Sciatic nerve (tissue), 2 donors: ENCODE measurements around the gene DHTKD1. TPM values are rescaled to one million over a fixed set of nuclear protein-coding genes. Genes with fewer than 3 reads are reported as not detected.
A peak's percentile ranks its signal among the peaks of the same experiment; 100 is the strongest.
"Not testable (repeated sequence)": the region's sequence is repeated elsewhere in the genome, so short reads cannot be mapped to it uniquely, and the experiment has no call there.

Experiments
- ATAC-seq: fragments of 200-7000 bp; cut with Tn5 transposase; one replicate; pipeline ENCODE4 v1.9.1; 2020; ENCODE audit warnings: mild to moderate bottlenecking, moderate library complexity
- DNase-seq: peaks from one replicate; pipeline ENCODE4 v3.0.0-alpha.2; 2020; ENCODE audit warnings: low spot score
- intact Hi-C: fragments of 100-400 bp; cut with DNase I; formaldehyde crosslinking; loops from one replicate; pipeline ENCODE4 v1.14.2; 2022
- total RNA-seq: library from RNA; stranded (reverse); fragmentation: NEBNext Ultra II Directional; extraction: Animal tissue kit (Norgen Biotek cat#: 25700); gene quantifications from one replicate; pipeline ENCODE4 v1.2.1, GENCODE V29; 2021
- donor health status: DM: no; HTN: no; CAD: no.
- donor health status: DM: no; HTN: no; CAD: no.

DHTKD1 gene
- total RNA-seq, 1 donor from 2014 or later: 25.3 TPM

DNA sequence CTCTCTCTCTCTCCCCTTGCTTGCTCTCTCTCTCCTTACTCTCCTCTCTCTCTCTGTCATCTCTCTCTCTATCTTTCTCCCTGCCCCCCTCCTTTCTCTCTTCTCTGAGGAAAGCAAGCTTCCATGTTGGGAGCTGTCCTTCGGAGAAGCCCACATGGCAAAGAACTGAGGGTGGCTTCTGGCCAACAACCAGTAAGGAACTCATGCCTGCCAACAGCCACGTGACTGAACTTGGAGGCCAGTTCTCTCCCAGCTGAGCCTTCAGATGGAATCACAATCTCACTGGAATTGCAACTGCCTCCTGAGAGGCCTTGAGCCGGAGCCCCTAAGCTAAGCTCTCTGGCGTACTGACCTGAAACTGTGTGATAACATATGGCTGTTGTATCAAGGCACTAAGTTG, 12.0 kb upstream of the DHTKD1 start:
- intact Hi-C loops: no loop called here
- no peak for ATAC-seq
- no peak for DNase-seq

DNA sequence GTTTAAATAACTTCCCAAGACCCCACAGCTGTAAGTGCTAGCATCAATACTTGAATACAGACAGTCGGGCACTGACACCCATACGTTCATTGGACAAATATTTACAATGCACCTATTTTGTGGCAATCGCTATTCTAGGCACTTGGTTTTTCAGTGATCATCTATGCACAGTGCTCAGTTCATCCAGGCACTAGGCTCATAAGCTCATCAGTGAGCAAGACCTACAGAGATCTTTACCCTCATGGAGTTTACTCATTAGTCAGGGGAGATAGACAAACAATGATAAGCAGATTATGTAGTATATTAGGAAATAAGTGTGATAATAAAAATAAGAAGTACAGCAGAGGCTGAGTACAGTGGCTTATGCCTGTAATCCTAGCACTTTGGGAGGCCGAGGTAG, 7.6 kb upstream of the DHTKD1 start:
- ATAC-seq: no peak
- intact Hi-C loops: no loop called here
- no peak for DNase-seq

DNA sequence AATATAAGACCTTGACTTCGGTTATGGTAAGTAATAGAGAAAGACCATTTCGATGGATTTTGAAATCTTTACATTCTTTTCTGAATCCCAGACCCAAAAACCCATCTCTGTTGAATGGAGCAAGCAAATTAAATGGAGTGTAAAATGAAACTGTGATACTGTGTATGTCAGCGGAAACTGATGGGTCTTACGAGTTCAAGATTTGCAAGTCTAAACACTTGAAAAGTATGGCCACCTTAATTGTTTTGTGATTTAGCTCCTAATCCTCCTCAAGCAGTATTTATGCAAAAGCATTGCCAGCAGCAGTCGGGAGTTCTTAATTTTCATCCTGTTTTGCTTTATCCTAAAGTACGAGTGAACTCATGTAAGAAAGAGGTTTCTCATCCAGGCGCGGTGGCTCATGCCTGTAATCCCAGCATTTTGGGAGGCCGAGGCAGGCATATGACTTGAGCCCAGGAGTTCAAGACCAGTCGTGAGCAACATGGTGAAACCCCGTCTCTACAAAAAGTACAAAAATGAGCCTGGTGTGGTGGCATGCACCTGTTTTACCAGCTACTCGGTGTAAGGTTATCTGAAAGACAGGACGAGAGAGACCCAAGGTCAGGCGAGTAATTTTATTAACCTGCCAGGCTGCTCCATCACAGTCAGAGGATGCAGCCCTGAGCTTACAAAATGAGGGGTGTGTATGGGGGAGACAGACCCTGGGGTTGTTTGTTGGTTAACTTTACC, 5.8 kb upstream of the DHTKD1 start:
- peak; percentile 25 for DNase-seq
- intact Hi-C loops: no loop called here
- no peak for ATAC-seq

DNA sequence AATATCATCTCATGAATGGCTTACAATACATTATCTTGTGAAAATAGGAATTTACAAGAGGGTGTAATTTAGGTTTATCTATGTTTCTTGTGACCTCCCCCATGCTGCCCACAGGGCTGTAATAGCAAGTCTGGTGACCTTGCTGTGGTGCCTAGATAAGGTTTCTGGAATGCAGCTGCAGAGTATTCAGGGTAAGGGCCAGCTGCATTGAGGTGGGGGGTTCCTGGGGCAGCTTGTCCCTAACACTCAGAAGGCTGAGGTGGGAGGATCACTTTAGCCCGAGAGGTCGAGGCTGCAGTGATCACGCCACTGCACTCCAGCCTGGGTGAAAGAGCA, 5.3 kb upstream of the DHTKD1 start:
- intact Hi-C loops: no loop called here
- no peak for ATAC-seq
- DNase-seq: peak; percentile 6

DNA sequence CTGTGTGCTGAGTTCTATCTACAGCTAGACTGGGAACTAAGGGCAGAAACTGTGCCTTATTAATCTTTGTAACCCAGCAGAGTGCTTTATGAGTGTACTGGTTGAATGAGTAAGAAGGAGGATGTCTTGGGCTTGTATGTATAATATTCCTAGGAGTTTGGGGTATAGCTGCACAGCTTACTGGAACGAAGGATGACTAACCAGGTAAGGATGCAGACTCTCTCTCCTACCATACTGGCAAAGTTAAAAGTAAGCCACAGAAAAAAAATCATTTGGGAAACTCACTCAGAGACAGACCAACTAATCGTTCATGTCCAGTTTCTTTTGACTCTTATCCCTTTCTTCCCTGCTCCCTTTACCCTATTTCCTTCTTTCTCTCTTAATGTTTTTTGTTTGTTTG, 1.4 kb upstream of the DHTKD1 start:
- intact Hi-C loops: no loop called here
- DNase-seq (no peak), ATAC-seq (no peak)

DNA sequence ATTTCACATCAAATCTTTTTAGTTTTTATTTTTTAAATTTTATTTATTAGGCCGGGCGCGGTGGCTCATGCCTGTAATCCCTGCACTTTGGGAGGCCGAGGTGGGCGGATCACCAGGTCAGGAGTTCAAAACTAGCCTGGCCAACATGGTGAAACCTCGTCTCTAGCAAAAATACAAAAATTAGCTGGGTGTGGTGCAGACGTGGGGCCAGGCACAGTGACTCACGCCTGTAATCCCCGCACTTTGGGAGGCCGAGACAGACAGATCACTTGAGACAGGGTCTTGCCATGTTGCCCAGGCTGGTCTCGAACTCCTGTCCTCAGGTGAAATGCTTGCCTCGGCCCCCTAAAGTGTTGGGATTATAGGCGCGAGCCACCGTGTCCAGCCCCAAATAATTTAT, 2.7 kb downstream of the DHTKD1 start:
- DNase-seq, intact Hi-C loops, ATAC-seq: not testable (repeated sequence)

DNA sequence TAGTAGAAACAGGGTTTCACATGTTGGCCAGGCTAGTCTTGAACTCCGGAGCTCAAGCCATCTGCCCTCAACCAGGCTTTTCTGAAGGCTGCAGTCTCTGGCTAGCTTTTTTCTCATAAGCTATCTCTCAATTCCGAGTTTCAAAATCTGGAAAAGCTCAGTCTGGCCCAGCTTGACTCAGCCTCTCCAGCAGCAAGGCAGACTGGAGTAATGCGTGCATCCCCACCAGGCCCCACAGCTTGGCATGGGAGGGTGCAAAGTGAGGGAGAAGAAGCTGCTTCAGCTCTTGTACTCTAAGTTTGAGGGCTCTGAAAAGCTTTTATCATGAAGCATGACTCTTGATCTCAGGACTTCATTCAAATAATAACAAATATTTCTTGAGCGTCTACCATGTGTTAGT, 4.8 kb downstream of the DHTKD1 start:
- ATAC-seq (no peak), DNase-seq (no peak)
- intact Hi-C loops: no loop called here

DNA sequence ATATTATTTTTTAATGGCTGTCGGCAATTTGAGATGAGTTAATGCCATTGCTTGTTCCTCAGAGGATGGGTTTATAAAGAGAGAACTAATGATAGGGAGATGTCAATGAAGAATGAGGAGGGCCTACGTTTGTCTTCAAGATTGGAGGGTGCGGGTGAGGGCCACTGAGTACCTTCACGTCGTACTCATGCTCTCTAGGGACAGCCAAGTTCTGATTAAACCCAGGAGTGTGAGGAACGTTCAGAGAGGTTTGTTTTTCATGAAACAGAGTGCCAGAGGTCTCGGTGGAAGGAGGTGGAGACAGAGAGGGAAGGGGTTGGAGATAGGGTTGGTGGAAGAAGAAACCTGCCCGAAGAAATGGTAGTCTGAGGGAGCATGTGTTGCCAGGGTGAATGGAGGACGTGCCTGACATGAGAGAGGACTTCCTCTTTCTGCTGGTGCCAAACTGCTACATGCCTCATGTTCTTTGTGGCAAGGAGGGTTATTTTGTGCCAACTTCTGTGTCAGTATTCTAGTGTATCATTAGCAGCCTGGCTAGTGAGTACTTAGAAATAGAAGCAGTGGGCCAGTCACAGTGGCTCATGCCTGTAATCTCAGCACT, 8.9 kb downstream of the DHTKD1 start:
- intact Hi-C loops: no loop called here
- ATAC-seq: no peak
- no peak for DNase-seq

DNA sequence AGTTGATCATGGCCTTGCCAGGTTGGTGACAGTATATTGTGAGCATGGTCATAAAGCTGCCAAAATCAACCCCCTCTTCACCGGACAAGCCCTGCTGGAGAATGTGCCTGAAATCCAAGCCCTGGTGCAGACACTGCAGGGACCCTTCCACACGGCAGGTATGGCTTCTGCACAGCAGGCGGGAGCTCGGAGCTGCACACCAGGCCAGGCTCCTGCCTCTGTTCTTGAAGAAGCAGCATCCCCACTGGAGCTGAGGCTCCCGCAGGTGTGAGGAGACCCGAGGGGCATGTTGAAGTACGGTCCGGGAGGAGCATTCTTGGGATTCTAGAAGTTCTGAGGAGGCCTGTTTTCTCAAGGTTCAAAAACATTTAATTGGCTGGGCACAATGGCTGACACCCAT, 12.7 kb downstream of the DHTKD1 start:
- intact Hi-C loops: no loop called here
- DNase-seq (no peak), ATAC-seq (no peak)

DNA sequence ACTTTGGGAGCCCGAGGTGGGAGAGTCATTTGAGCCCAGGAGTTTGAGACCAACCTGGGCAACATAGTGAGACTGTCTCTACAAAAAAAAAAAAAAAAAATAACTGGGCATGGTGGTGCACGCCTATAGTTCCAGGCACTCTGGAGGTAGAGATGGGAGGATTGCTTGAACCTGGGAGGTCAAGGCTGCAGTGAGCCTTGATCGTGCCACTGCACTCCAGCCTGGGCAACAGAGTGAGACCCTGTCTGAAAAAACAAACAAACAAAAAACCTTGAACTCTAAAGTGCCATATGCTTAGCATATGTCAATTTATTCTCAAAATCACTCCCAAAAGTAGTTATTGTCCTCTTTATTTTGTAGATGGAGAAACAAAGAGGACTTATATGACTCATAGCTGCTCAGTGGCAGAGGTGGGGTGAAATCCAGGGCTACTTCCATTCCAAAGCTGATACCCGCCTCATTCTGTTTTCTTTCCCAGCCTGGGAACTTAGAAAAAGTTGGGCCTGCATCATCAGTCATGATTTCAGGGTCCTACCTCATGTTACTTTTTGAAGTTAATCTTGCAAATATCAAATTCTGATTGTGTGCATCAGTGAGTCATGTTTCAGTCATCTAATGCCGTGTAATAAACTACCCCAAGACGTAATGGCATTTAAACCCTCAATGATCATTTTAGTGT, 13.3 kb downstream of the DHTKD1 start:
- no peak for DNase-seq
- no peak for ATAC-seq
- intact Hi-C loops: no loop called here

DNA sequence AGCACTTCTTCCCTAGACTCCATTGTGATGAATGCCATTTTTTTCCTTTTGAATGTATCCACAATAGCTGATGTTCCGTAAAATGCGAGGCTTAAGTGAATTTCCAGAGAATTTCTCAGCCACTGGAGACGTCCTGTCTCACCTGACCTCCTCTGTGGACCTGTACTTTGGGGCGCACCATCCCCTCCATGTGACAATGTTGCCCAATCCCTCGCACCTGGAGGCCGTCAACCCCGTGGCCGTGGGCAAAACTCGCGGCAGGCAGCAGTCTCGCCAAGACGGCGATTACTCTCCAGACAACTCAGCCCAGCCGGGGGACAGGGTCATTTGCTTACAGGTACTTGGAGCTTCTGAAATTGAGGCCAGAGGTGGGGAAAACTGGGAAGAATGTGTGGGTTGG, 20.2 kb downstream of the DHTKD1 start:
- intact Hi-C loops: no loop called here
- no peak for DNase-seq
- no peak for ATAC-seq

DNA sequence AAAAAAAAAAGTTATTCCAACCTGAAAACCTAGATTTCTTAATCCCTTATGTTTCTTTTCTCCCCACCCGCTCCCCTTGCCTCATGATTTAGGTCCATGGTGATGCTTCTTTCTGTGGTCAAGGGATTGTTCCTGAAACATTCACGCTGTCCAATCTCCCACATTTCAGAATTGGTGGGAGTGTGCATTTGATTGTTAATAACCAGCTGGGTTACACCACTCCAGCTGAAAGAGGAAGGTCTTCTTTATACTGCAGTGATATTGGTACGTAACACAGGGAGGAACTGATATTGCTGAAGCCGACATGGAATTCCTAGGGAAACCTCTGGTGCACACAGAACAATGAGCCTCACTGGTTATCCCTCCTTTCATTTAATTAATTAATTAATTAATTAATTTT, 22.7 kb downstream of the DHTKD1 start:
- ATAC-seq: no peak
- intact Hi-C loops: no loop called here
- no peak for DNase-seq

DNA sequence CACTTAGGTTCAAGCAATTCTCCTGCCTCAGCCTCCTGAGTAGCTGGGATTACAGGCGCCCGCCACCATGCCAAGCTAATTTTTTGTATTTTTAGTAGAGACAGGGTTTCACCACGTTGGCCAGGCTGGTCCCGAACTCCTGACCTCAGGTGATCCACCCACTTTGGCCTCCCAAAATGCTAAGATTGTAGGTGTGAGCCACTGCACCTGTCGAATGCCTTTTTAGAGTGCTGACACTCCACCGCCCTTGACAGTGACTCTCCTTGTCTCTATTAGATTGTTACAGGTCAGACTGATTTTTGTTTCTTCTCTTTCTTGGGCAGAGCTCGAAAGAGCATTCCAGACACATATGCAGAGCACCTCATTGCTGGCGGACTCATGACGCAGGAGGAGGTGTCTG, 28.6 kb downstream of the DHTKD1 start:
- ATAC-seq, DNase-seq, intact Hi-C loops: not testable (repeated sequence)

DNA sequence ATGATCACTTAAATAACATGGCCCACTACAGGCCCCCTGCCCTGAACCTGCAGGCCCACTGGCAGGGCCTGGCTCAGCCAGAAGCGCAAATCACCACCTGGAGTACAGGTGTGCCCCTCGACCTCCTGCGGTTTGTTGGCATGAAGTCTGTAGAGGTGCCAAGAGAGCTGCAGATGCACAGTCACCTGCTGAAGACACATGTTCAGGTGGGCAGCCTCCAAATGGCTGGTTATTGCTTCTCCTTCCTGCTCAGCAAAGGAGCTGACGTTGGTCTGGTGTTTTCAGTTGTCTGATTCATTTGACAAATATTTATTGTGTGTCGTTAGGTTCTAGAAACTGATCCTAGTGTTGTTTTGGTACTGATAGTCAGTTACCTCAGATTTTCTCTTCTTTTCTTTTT, 29.0 kb downstream of the DHTKD1 start:
- intact Hi-C loops: no loop called here
- ATAC-seq: no peak
- no peak for DNase-seq

DNA sequence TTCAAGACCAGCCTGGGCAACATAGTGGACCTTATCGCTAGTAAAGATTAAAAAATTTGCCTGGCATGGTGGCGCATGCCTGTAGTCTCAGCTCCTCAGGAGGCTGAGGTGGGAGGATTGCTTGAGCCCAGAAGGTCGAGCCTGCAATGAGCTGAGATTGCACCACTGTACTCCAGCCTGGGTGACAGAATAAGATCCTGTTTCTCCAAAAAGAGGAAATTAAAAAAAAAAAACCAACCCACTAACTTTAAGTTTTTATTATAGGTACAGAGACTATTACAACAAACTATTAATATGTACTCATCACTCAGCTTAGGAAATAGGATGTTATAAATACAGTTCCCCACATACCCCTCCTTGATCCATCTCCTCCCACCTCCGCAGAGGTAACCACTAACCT, 30.2 kb downstream of the DHTKD1 start:
- ATAC-seq: no peak
- intact Hi-C loops: no loop called here
- DNase-seq: no peak

DNA sequence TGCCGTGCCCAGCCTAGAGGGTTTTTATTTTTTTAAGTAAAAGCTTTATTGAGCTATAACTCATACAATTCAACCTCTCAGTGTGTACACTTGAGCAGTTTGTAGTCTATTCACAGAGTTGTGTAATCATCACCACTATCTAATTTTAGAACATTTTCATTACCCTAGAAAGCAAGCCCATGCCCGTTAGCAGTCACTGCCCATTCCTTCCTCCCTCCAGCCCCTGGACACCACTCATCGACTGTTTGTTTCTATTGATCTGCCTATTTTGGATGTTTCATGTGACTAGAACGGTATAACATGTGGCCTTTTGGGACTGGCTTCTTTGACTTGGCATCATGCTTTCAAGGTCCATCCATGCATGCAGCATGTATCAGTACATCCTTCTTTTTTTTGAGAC, 35.0 kb downstream of the DHTKD1 start:
- ATAC-seq: no peak
- intact Hi-C loops: no loop called here
- no peak for DNase-seq

DNA sequence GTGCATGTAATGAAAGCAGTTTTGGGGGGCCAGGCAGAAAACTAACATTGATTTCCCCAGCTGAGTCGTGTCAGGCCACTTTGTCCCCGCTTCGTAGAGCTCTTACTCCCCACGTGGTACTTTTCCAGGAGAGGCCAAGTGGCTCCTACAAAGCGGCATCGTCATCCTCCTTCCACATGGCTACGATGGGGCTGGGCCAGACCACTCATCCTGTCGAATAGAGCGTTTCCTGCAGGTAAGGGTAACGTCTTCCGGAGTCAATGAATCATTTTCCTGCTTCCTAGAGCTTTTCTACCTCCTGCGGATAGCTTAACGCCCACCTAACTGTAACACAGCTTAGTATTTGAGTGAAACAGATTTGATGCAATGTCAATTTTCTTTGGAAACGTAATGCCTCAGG, 39.0 kb downstream of the DHTKD1 start:
- ATAC-seq (no peak), DNase-seq (no peak)
- intact Hi-C loops: no loop called here

DNA sequence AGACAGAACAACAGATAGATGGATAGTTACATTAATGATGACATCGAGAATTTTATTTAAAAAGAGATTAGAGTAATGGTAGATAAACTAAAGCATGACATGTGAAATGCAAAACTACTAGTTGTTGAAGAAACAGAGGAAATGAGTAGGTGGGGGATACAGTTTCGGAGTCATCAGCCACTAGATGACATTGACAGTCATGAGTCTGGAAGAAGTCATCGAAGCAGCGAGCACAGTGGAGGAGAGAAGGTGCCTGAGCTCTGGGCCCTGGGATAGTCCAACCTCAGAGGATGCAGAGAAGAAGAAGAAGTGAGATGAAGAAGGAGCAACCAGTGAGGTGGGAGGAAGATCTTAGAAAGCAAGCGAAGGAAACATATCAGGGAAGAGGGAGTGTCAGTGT, 40.5 kb downstream of the DHTKD1 start:
- DNase-seq (no peak), ATAC-seq (no peak)
- intact Hi-C loops: no loop called here

DNA sequence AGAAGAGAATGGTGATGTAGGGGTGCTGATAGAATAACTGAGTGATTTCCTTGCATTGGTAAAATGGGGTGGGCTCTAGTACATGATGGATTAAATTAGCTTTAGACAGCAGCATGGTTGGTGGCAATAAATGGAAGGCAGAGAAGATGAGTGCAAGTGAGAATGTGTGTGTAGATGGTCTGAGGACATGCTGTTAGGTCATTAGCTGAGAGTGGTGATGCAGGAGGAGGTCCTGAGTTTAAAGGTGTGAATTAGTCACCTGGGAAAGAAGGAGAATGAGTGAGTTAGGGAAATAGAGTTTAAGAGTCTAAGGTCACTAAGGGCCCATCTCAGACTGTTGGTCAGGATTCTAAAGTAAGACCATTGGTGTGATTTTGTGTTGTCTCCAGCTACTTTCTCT, 42.8 kb downstream of the DHTKD1 start:
- ATAC-seq: no peak
- DNase-seq: no peak
- intact Hi-C loops: no loop called here

DNA sequence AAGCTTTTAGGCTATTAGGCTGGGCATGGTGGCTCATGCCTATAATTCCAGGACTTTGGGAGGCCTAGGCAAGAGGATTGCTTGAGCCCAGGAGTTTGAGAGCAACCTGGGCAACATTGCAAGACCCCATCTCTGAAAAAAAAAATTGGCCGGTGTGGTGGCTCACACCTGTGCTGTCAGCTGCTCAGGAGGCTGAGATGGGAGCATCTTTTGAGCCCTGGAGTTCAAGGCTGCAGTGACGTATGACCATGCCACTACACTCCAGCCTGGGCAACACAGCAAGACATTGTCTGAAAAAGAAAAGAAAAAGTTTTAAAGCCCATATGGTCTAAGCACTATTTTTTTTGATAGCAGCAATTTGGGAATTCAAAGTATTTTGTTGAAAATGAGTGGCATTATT, 44.9 kb downstream of the DHTKD1 start:
- intact Hi-C loops: no loop called here
- DNase-seq (no peak), ATAC-seq (no peak)

DNA sequence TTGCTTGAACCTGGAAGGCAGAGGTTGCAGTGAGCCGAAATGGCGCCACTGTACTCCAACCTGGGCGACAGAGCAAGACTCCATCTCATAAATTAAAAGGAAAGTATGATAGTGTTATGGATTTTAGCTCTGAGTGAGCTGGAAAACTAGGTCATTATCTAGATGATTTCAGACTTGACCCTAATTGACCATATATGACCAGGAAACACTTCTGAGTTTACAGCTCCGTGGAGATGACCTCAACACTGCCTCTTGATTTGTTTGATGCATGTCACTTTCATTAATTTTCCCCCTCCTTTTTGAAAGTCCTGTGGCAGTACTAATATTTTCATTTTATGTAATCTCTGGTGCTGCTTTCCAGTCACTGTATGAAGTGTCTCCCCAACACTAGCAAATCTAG, 52.9 kb downstream of the DHTKD1 start:
- intact Hi-C loops: no loop called here
- ATAC-seq: no peak
- DNase-seq: no peak
